Activated CD8-positive, alpha-beta memory T cell treated with anti-CD3 and anti-CD28 coated beads for 4 hours (primary cell): ENCODE results near the gene TCEA2.

ENCODE experiments used
- DNase-seq, 2 donors: peaks; one replicate each; pipeline ENCODE4 v3.0.0-alpha.2; 2020; ENCODE audit warnings: low read depth in 2 of 2

TCEA2 gene

DNA sequence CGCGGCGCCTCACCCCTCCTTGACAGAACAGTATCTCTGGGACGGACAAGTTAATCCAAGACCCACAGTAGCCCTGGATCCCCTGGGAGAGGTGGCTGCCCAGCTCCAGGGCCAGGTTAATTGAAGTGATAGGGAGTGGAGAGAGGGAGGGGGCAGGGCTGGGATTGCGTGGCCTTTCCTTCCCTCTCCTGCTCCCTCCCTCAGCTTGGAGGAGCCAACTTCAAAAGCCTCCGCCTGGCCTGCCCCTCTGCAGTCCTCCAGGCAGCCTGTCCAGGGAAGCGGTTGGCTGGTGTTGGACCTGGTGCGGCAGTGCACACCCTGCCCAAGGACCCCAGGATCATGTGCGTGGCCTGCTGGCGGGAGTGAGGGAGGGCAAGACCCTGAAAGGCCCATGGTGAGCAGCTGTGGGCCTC is 27.1 kb upstream of the TCEA2 start, which contains the start of gene C20orf204:
TSS of gene C20orf204 (plus strand) at position 250 of the 413 bp plus-strand sequence. CDS start at position 392, 142 bp downstream.
- DNase-seq: no peak

DNA sequence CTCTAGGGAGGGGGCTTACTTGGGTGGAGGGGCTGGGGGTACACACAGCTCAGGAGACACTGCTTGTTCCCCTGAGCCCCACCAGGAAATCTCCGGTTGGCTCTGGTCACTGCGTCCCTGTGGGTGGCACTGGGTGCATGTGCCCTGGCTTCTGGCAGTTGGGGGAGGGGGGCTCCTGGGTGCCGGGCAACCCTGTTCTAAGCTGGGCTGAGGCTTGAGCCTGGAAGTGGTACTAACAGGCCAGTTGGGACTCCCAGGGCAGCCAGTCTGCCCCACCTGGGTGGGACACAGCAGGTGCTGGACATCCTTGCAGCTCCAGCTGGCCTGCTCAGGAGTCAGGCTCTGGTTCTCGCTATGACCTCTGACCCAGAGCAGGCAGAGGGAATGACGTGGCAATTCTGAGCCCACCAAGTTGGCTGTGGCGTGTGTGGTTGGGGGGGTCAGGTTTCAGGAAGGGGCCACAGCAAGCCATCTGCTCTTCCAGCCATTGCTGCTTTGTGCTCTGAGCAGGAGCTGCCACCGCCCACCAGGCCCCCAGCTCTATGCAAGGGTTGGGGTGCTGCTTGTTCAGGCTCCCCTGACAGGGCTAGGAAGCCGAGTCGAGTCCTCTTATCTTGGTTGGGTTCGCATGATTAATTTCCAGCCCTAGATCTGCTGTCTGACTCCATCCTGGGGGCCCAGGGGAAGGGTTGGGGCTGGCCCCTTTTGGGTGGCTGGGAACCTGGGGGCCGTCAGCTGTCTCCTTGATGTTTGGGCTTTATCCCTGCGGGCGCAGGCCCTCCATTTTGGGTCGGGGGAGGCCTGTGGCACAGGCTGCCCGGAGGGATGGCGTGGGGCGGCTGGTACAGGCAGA is 26.4 kb upstream of the TCEA2 start:
- DNase-seq: no peak

DNA sequence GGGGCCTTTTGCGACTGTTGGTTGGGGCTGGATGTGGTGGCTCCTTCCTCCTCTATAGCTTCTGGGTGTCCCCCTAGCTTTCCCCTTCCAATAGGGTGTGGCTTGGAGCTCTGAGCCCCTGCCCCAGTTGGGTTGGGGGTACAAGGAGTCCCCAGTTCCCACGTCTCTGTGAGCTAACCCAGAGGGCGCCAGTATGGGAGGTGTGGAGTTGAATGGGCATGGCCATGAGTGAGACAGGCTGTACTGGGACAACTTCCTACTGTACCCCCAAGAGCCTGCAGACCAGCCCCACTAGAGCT is 25.9 kb upstream of the TCEA2 start:
- no peak for DNase-seq

DNA sequence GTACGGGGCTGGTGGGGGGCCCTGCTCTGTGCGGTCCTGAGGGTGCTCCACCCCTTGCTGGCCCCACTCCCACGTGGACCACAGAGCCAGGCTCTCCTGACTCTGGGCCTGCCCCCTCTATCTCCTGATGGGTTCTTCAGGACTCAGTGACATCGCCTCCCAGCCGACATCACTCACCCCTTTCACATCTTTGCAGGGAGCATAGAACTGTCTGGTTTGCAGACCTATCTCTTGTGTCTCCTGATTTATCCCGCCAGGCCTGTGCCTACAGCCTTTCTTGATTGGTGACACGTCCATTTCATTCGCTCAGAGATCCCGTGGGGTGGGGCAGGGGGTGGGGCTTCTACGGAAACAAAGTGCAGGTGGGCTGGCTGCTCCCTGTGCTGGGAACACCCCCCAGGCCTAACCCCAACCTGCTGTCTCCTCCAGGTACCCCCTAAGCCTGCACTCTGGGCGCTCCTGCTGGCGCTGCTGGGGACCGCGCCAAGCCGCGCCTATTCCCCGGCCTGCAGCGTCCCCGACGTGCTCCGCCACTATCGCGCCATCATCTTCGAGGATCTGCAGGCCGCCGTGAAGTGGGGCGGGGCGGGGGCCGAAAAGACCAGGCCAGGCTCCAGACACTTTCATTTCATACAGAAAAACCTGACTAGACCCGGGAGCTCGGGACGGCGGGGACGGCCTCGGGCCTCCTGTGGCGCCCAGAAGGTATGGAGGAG is 25.3 kb upstream of the TCEA2 start:
- DNase-seq: no peak

DNA sequence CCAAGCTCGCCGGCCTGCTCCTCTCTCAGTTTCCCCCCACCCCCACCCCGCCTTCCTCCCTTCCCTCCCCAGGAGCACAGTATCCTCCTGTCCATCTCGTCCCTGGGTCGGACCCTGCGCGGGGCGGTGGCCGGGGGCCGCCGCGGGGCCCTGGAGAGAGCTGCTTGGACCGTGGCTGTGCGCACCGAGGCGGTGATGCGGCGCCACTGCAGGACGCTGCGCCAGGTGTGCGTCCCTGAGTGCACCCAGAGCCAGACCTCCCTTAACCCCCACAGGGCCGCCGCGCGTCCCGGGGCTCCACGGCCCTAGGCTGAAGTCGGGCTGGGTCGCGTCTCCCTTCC is 24.8 kb upstream of the TCEA2 start:
- no peak for DNase-seq

DNA sequence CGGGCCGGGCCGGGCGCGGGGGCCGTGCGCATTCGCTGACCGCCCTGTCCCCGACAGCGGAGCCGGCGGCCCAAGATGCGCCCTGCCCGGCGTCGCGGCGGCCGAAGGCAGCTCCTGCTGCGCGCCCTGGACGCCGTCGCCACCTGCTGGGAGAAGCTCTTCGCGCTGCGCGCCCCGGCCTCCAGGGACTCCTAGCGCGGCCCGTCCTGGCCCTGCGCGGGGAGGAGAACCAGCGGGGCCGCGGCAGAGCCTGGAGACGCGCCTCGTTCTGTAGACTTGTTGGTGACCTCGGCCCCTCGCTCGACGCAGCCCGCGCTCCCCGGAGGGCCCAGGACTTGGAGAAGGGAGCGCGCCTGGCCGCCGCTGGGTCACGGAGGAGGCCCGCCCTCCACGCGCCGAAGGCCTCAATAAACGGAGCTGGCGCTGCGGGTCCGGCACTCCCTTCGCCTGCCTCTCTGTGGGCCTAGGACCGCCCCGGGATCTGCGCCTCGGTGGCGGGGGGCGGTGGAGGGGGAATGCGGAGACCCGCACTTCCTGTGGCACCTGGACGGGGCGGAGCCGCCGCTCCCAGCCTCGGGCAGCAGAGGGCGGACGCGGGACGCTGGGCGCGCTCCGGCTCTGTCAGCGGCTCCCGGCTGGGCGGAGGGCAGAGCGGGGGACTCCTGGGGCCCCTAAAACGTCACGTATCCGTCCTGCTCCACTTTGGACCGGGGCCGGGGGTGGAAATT is 24.3 kb upstream of the TCEA2 start:
- DNase-seq: peak; percentile 38 to 60

DNA sequence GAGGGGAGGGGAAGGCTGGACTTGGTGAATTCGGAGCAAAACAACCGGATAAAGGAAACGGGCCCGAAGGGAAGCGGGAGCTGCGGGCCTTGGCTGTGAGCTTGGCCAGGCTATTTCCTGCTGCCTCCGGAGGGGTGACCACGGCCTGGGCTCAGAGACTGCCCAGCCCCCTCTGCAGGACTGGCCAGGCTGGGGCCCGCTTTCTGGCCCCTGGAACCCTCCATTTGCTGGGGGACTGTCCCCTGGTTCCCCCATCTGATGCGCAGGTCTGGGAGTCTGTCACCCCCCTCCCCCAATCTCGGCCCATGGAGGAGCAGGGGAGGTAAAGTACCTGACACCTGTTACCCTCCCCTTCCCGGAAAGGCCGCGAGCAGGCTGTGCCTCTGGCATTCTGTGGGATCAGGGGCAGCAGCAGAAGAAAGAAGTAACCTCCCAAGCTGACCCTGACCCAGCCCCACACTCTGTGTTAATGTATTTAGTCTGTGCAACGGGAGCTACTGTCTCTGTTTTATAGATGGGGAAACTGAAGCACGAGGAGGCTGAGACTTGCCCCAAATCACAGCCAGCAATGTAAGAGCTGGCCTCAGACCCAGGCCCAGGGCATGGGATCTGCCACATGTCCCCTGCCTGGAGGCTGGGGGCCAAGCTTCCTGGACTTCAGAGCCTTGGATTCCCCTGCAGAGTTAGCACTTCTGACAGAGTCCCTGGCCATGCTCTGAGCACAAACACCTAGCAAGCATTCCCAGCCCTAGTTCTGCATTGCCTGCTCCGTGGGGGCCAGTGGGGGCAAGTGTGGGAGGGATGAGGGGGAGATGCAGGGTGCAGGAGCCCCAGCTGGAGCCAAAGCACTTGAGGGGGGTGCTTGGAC is 23.5 kb upstream of the TCEA2 start:
- DNase-seq: no peak

DNA sequence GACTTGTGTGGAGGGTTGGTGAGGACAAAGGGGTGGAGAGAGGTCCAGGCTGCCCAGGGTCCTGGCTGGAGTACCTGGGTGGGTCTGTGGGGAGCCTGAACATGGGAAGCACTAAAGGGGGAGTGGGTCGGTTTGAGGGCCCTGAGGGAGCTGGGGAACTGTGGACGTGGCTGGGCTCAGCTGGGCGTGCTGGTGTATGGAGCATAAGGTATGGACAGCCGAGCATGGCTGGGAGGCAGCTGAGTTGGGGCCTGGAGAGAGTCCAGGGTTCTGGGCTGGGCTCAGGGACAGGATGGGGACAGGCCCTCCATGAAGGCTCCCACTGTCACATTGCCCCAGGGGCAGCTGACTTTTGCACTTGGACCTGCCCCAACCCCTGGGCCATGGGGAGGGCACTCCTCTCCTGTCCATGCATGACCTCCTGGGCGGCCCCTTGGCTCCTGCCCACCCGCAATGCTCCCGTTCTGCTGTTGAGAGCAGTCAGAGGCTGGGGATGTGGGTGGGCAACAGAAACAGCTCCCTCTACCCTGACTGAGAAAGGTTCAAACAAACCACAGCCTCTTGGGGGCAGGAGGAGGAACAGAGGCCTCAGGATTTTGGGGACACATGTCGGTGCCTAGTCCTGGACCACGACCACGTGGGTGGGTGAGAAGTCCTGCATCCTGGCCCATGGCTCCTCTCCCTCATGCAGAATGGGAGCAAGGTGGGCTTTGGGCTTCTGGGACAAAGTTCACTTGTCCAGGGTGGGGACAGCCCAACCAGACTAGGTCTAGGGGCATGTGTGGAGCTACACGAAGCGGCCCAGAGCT is 22.6 kb upstream of the TCEA2 start:
- DNase-seq: no peak

DNA sequence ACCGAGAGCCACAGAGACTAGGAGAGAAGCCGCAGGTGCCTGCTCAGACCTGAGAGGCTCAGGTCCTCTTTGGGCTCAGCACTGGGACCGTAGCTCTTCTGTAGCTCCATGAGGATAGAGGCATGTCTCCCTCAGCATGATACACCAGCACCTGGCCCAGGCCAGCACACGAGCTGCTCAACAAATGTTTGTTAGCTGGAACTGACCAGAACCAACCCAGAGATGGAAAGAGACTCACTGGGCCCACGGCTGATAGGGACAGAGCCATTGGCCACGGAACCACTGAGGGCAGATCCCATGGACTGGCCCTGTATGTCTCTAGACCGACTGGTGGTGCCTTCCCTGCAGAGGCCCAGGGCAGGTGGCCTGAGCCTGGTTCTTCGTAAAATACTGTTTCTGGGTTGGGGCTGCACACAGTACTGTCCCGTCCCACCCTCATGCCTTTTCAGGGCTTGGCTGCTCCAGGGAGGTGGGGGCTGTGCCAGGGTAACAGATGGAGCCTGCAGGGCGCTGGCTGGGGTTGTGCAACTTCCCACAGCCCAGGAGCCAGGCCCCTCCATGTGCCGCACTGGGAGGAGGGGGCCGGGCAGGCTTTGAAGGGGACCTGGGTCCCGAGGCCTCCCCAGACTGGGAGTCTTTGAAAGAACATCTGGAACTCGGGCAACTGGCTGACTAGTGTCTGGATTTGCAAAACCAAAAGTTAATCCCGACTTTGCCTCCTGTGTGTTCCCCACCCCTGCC is 21.8 kb upstream of the TCEA2 start:
- DNase-seq: no peak

DNA sequence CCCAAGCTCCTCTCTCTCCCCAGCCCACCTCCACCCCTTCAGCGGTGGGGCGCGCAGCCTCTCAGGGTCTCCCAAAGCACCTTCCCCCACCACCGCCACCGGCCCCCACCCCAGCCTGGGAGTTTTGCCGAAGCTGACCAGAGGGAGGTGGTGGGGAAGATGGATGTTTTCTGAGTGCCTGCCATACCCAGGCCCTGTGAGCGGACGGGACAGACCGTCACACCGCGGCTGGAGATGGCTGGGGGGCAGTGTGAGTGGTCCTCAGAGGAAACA is 21.3 kb upstream of the TCEA2 start:
- no peak for DNase-seq

DNA sequence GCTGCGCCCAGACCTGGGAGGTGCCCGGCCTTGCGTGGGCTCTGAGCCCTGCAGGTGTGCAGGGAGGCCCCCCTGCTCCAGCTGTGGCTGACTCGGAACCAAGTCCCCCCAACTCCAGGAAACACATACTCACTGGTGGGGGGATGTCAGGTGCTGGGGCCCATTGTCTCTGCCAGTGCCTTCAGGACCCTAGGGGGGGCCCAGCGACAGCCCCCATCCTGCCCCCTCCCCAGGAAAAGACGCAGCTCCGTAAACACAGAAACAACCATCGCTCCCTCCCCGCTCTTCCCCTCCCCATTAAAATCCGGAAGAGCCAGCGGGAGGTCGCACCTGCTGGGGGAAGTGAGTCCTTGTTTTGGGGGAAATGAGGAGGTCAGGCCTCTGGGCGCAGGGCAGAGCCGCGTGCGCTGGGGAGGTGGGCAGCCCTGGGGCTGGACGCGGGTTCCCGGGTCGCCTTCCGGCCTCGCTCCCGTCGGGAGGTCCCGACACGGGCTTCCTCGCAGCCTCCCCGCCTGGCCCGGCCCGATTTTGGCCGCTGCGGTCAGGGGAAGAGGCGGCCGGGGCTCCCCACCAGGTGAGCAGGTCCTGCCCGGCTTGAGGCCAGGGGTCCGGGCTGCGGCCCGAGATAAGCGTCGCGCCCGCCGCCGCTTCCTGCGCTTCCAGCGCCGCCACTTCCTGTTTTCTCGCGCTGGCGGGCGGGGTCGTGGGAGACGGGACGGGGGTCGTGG is 20.8 kb upstream of the TCEA2 start:
- no peak for DNase-seq

DNA sequence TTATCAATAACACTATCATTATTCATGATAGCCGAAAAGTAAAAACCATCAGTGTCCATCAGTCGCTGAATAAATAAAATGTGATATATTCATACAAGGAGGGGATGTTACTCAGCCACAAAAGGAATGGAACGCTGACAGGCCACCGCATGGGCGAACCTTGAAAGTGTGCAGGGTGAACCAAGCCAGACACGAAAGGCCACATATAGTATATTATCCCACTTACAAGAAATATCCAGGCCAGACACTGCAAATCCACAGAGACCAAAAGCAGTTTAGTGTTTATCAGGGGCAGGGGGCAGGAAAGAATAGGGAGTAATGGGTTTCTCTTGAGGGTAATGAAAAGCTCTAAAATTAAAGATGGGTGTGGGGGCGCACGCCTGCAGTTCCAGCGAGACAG is 19.2 kb upstream of the TCEA2 start:
- DNase-seq: no peak

DNA sequence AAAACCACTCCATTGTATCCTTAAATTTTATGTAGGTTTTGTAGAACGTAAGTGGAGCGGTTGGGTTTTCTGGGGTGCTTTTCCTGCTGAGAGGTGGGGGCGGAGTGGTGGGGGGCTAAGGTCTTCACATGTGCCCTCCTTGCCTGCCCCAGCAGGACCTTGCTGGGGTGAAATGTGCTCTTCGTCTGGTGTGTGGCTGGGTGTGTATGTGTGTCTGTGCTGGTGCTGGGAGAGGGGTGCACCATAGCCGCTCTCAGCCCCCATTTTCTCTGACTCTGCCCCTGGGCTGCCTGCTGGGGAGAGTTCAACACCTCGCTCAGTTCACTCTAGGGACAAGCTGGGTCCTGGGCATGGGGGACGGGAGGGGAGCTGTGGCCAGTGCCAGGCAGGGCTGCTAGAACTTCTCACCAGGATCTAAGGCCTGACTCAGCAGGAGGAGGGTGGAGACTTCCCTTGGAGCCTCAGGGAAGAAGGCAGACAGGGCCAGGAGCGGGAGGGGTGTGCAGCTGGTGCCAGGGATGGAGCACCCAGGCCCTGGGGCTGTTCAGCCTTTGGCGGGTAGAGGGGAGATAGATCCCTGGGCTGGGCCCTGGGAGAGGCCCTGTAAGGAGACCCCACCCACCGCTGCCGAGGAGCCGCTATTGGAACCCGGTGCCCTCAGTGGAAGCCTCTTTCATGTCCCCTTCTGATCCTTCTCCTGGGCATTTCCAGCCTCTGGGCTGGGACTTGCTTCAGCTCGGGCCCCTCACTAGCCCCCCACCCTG is 18.3 kb upstream of the TCEA2 start:
- no peak for DNase-seq

DNA sequence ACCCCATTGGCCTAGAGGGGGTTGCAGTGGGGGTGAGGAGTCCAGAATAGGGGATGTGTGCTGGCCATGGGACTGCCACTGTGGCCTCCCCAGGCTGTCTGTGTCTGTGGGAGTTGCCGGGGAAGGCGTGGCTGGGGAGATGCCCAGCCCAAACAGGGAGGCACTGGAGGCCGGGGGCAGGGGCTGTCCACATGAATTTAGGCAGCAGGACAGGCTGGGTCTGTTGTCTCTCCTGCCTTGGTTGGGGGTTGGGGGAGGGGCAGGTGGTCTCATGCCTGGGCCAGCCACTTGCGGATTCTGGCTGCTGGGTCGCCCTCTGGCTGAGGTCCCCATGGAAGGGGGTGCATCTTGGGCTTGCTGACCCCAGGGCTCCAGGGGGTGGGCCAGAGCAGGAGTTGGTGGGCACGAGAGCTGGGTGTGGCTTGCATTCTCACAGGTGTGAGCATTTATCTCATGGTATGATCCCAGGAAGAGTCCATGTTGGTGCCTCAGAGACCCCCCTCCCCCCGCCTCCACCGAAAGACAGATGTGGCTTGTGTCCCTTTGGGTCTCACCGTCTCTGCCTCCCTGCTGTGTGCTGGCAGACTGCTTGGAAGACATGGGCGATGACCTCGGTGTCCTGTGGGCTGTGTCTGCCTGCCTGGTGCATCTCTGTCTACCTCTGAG is 17.5 kb upstream of the TCEA2 start:
- no peak for DNase-seq

DNA sequence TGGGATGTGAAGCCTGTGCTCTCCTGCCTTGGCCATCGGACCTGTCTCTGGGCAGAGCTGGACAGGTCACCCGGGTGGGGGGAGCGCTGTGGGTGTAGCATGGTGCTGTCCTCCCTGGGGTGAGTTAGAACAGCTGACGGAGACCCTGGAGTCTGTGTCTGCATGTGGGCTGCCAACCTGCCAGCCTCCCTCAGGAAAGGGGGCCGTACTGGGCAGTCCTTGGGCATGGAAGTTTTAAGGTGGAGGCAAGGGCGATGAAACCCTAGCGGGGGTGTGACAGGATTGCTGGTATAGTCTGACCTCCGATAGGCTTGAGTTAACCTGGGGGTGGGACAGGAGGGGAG is 16.0 kb upstream of the TCEA2 start:
- DNase-seq: no peak

DNA sequence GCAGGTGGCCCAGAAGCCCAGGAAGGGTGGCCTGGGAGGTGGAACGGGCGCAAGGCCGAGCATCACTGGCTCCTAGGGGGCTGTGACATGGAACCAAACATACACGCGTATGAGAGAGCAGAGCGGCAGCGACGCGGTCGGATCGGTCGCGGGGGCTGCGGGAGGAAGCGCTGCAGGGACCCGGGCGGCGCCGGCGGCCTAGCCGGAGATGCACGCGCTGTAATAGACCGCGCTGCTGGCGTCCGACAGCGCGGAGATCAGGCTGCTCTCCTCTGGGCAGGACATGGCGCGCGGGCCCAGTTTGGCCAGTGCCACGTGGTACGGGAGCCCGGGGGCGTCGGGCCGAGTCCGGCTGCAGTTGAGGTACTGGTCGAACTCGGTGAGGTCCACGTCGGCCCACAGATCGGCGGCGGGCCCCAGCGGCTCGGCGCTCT is 15.0 kb upstream of the TCEA2 start:
- DNase-seq: no peak

DNA sequence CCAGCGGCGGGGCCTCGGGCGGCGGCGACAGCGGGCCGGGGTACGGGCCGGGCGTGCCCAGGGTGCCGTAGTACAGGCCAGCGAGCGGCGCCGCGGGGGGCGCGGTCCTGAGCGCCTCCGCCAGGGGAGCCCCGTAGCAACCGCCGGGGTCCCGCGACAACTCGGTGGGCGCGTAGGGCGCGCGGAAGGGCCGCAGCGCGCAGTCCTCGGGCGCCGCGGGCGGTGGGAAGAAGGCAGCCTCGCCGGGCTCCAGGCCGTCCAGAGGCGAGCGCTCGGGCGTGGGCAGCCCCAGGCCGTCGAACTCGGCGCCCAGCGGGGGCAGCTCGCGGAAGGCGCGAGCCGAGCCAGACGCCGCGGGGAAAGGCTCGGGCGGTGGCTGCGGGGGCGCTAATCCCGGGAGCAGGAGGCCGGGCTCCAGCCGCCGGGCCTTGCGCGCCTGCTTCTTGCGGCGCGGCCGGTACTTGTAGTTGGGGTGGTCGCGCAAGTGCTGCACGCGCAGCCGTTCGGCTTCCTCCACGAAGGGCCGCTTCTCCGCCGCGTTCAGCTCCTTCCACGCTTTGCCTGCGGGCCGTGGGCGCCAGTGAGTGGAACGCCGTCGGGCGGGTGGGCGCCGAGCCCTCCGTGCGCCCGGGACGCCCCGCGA is 14.5 kb upstream of the TCEA2 start:
- no peak for DNase-seq
